Activated CD4-positive, alpha-beta T cell treated with anti-CD3 and anti-CD28 coated beads, Interleukin-2, amount 10 ng/mL, durations not matched to agents 7 days and 5 days (primary cell): Measurements from ENCODE around the gene DHX34. TPM values are rescaled to one million over a fixed set of nuclear protein-coding genes. Genes with fewer than 3 reads are reported as not detected.
"Not testable (repeated sequence)": the region's sequence is repeated elsewhere in the genome, so short reads cannot be mapped to it uniquely, and the experiment has no call there.

Source experiments
- CTCF ChIA-PET: fragments of 350-600 bp; sonication (Branson Sonifier 250); formaldehyde crosslinking; loops from one replicate; lab custom pipeline; 2021; ENCODE audit warnings: antibody characterized with exemption; lab: Charles Lee
- POLR2A ChIA-PET: fragments of 350-600 bp; sonication (Branson Sonifier 250); formaldehyde crosslinking; loops from one replicate; lab custom pipeline; 2021; ENCODE audit warnings: antibody characterized with exemption; lab: Charles Lee
- DNase-seq: peaks from one replicate; pipeline ENCODE4 v3.0.0-alpha.2; 2020
- H3K27ac Mint-ChIP-seq: one replicate; pipeline ENCODE4 v1.8.0; 2021; ENCODE audit warnings: mild to moderate bottlenecking, moderate library complexity, mixed read lengths
- H3K27me3 Mint-ChIP-seq: one replicate; pipeline ENCODE4 v1.8.0; 2021; ENCODE audit warnings: mixed read lengths
- H3K36me3 Mint-ChIP-seq: one replicate; pipeline ENCODE4 v1.8.0; 2021; ENCODE audit warnings: low read depth, mixed read lengths
- H3K4me1 Mint-ChIP-seq: one replicate; pipeline ENCODE4 v1.8.0; 2021; ENCODE audit warnings: mixed read lengths
- H3K4me3 Mint-ChIP-seq: one replicate; pipeline ENCODE4 v1.8.0; 2021; ENCODE audit warnings: mild to moderate bottlenecking, moderate library complexity, mixed read lengths
- H3K9me3 Mint-ChIP-seq: one replicate; pipeline ENCODE4 v1.8.0; 2021; ENCODE audit warnings: mixed read lengths
- total RNA-seq, 2 experiments: library from RNA; stranded (reverse); gene quantifications; one replicate each; pipeline ENCODE4 v1.2.3, GENCODE V29; 2021

The DHX34 gene
- total RNA-seq, 2 experiments from 2014 or later, result 13.0 TPM

GRCh38 chr19:47357788-47358680 is 8.9 kb downstream of the DHX34 start:
- DNase-seq, result no peak
- ChIA-PET CTCF (interaction anchor here (6.8 kb wide), 1 partner anchor 9 kb away, joined by 27 read pairs; the partner anchor contains the start of gene DHX34), POLR2A (interaction anchor here (1.0 kb wide), 1 partner anchor 9 kb away, joined by 3 read pairs; the partner anchor contains the start of gene DHX34)
- no peak overlapping the region for H3K4me3 Mint-ChIP-seq
- no peaks in the 10 kb centered on the region for H3K4me1 Mint-ChIP-seq
- no peaks in the 10 kb centered on the region for H3K9me3 Mint-ChIP-seq
- no peaks in the 10 kb centered on the region for H3K27me3 Mint-ChIP-seq
- peaks cover 43% of the 10 kb centered on the region for H3K36me3 Mint-ChIP-seq
- H3K27ac Mint-ChIP-seq, result no peak overlapping the region

DNA sequence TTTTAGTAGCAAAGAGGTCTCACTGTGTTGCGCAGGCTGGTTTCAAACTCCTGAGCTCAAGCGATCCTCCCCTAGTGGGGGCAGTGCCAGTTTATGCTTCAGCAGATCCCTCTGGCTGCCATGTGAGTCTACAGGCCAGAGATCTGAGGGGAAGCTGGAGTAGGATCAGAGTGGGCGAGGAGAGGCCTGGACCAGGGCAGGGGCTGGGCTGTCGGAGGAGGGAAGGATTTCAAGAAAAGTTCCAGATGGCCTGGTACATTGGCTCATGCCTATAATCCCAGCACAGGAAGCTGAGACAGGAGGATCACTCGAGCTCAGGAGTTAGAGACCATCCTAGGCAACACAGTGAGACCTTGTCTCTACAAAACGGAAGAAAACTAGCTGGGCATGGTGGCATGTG is 9.8 kb downstream of the DHX34 start:
- no peak for DNase-seq
- Mint-ChIP-seq H3K9me3 (no peaks in the 10 kb centered on the region), H3K27me3 (no peaks in the 10 kb centered on the region), H3K27ac (no peak overlapping the region), H3K36me3 (peaks cover 43% of the 10 kb centered on the region), H3K4me3 (no peak overlapping the region), H3K4me1 (no peaks in the 10 kb centered on the region)
- ChIA-PET POLR2A (interaction anchor here (0.6 kb wide), 1 partner anchor 1969 kb away, joined by 3 read pairs; no protein-coding TSS in a partner anchor), CTCF (interaction anchor here (1.0 to 6.8 kb wide), 2 partner anchors 10 to 54 kb away, joined by 3 to 27 read pairs; partner anchors contain the start of gene DHX34)

- CTCF ChIA-PET, result interaction anchor here (1.1 to 6.8 kb wide), 2 partner anchors 13 to 125 kb away, joined by 4 to 27 read pairs; partner anchors contain the start of gene DHX34
Observed at GRCh38 chr19:47362321-47362720, 13.2 kb downstream of the DHX34 start.

GRCh38 chr19:47363758-47364531 is 14.8 kb downstream of the DHX34 start:
- H3K36me3 Mint-ChIP-seq, result peaks cover 22% of the 10 kb centered on the region
- CTCF ChIA-PET, result interaction anchor here (2.0 to 6.8 kb wide), 2 partner anchors 15 kb away, joined by 5 to 27 read pairs; partner anchors contain the start of gene DHX34
- POLR2A ChIA-PET, result no interaction called here
- DNase-seq, result no peak
- no peaks in the 10 kb centered on the region for H3K9me3 Mint-ChIP-seq
- no peak overlapping the region for H3K4me3 Mint-ChIP-seq
- H3K27ac Mint-ChIP-seq, result no peak overlapping the region
- H3K4me1 Mint-ChIP-seq, result no peaks in the 10 kb centered on the region
- H3K27me3 Mint-ChIP-seq, result no peaks in the 10 kb centered on the region

More at GRCh38 chr19:47362321-47362720, 13.2 kb downstream of the DHX34 start:
- no peaks in the 10 kb centered on the region for H3K4me1 Mint-ChIP-seq
- H3K27me3 Mint-ChIP-seq, result no peaks in the 10 kb centered on the region
- no peak overlapping the region for H3K4me3 Mint-ChIP-seq
- POLR2A ChIA-PET, result no interaction called here
- H3K36me3 Mint-ChIP-seq, result peaks cover 31% of the 10 kb centered on the region
- H3K27ac Mint-ChIP-seq, result no peak overlapping the region
- no peak for DNase-seq
- H3K9me3 Mint-ChIP-seq, result no peaks in the 10 kb centered on the region

DNA sequence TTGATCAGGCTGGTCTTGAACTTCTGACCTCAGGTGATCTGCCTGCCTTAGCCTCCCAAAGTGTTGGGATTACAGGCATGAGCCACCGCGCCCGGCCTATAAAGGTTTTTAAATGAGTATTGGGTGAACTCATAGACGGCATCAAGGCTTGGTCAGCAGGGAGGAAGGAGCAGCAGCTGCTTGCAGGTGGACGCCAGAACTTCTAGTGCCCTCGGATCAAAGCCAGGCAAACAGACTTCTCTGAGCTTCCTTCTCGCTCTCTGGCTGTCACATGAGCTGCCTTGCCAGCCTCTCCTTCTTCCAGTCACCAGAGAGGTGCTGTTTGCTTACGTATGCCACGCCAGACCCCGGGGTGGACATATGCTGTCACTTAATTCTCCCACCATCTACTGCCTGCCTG is 16.3 kb downstream of the DHX34 start:
- H3K4me3 Mint-ChIP-seq, H3K4me1 Mint-ChIP-seq, H3K27ac Mint-ChIP-seq, DNase-seq, H3K27me3 Mint-ChIP-seq, POLR2A ChIA-PET, H3K9me3 Mint-ChIP-seq: not testable (repeated sequence)
- CTCF ChIA-PET, result interaction anchor here (2.0 kb wide), 1 partner anchor 17 kb away, joined by 5 read pairs; the partner anchor contains the start of gene DHX34
- H3K36me3 Mint-ChIP-seq, result peaks cover 23% of the 10 kb centered on the region

DNA sequence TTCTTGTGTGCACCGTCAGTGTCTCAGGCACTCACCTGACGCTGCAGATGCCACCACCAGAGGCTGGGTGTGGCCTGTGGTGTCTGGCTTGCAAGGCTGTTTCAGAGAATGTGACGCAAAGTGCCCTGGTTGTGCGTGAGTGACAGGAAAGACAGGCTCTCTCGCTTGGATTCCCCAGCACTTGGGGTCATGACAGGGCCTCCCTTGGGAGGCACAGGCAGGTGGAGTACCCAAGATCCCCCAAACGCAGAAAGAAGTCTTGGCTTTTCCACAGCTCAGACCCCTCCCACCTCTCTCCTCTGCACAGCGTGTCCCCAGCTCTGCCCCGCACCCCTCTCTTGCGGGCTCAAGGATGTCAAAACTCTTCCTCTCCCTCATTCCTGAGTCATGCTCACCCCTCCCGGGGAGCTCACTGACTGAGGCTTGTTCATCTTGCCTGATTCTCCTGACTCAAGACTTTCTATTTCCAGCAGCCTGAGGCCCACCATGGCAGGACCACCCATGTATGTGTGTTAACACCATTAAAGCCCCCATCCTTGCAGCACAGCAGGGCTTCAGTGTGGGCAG is 21.0 kb downstream of the DHX34 start:
- no peaks in the 10 kb centered on the region for H3K9me3 Mint-ChIP-seq
- no peaks in the 10 kb centered on the region for H3K4me1 Mint-ChIP-seq
- ChIA-PET POLR2A (no interaction called here), CTCF (interaction anchor here (3.1 kb wide), 1 partner anchor 21 kb away, joined by 10 read pairs; the partner anchor contains the start of gene DHX34)
- no peaks in the 10 kb centered on the region for H3K27me3 Mint-ChIP-seq
- H3K4me3 Mint-ChIP-seq, result no peak overlapping the region
- H3K36me3 Mint-ChIP-seq, result peaks cover 10% of the 10 kb centered on the region
- DNase-seq, result no peak
- no peak overlapping the region for H3K27ac Mint-ChIP-seq

GRCh38 chr19:47371261-47371660 is 22.1 kb downstream of the DHX34 start:
- ChIA-PET POLR2A (interaction anchor here (0.6 kb wide), 1 partner anchor 120 kb away, joined by 3 read pairs; no protein-coding TSS in a partner anchor), CTCF (interaction anchor here (3.1 kb wide), 1 partner anchor 22 kb away, joined by 10 read pairs; the partner anchor contains the start of gene DHX34)
- Mint-ChIP-seq H3K36me3 (peaks cover 8% of the 10 kb centered on the region), H3K4me3 (no peak overlapping the region), H3K27me3 (no peaks in the 10 kb centered on the region), H3K9me3 (no peaks in the 10 kb centered on the region), H3K27ac (no peak overlapping the region), H3K4me1 (no peaks in the 10 kb centered on the region)
- no peak for DNase-seq

- CTCF ChIA-PET, result interaction anchor here (0.6 to 0.9 kb wide), 3 partner anchors 19 to 648 kb away, joined by 3 to 7 read pairs (median 4); no protein-coding TSS in a partner anchor
- peaks cover 8% of the 10 kb centered on the region for H3K36me3 Mint-ChIP-seq
Observed at GRCh38 chr19:47372603-47373002, 23.5 kb downstream of the DHX34 start.

DNA sequence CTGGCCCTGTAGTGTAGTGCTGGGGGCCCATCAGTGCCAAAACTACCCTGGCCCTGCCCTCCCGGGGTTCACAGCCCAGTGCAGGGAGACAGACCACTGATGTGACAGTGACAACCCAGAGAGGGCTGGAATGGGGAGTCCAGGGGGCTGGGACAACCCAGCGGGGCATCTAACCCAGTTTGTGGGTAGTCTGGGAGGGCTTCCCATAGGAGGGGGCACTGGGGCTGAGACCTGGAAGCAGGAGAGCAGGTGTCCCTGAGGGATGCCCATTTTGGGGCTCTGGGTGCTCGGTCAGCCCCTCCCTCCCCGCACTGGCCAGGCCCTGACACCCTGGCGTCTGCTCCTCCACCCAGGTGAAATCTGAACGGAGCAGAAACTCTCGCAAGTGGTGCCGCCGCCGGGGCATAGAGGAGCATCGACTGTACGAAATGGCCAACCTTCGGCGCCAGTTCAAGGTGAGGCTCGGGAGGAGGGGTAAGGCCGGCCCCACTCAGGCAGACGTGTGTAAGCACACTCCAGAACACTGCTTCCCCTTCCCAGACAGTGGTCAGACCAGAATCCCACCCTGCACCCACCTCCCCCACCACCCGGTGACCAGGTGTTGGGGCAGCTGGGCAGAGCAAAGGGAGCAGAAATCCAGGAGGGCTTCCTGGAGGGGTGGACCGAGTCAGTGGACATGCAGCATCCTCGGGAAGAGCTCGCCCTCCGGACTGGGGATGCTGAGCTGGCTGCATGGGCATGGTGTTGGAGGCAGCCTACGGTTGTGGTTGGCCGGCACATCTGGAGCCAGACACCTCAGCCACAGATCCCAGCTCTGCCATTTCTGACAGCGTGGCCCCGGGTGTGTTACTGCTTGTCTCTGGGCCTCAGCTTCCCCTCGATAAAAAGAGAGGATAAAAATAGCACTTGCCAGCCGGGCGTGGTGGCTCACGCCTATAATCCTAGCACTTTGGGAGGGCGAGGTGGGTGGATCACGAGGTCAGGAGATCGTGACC is 24.4 kb downstream of the DHX34 start:
- CTCF ChIA-PET, result no interaction called here
- POLR2A ChIA-PET, result no interaction called here
- DNase-seq, result no peak
- H3K4me1 Mint-ChIP-seq, result no peaks in the 10 kb centered on the region
- peaks cover 8% of the 10 kb centered on the region for H3K36me3 Mint-ChIP-seq
- H3K9me3 Mint-ChIP-seq, result no peaks in the 10 kb centered on the region
- no peak overlapping the region for H3K4me3 Mint-ChIP-seq
- no peak overlapping the region for H3K27ac Mint-ChIP-seq
- no peaks in the 10 kb centered on the region for H3K27me3 Mint-ChIP-seq

More at GRCh38 chr19:47372603-47373002, 23.5 kb downstream of the DHX34 start:
- POLR2A ChIA-PET, result no interaction called here
- H3K9me3 Mint-ChIP-seq, result no peaks in the 10 kb centered on the region
- H3K27ac Mint-ChIP-seq, result no peak overlapping the region
- no peak overlapping the region for H3K4me3 Mint-ChIP-seq
- no peaks in the 10 kb centered on the region for H3K27me3 Mint-ChIP-seq
- DNase-seq, result no peak
- no peaks in the 10 kb centered on the region for H3K4me1 Mint-ChIP-seq

GRCh38 chr19:47374876-47375693 is 26.0 kb downstream of the DHX34 start:
- peaks cover 6% of the 10 kb centered on the region for H3K36me3 Mint-ChIP-seq
- no peaks in the 10 kb centered on the region for H3K9me3 Mint-ChIP-seq
- ChIA-PET CTCF (interaction anchor here (2.1 kb wide), 1 partner anchor 90 kb away, joined by 4 read pairs; no protein-coding TSS in a partner anchor), POLR2A (no interaction called here)
- no peak for DNase-seq
- no peaks in the 10 kb centered on the region for H3K4me1 Mint-ChIP-seq
- no peak overlapping the region for H3K4me3 Mint-ChIP-seq
- H3K27ac Mint-ChIP-seq, result no peak overlapping the region
- H3K27me3 Mint-ChIP-seq, result no peaks in the 10 kb centered on the region
